GM12878 (cell line): ENCODE data around the gene FOXP1. TPM values are rescaled to one million over a fixed set of nuclear protein-coding genes. Genes with fewer than 3 reads are reported as not detected.

Experiments
- ATAC-seq: fragments of 200-7000 bp; cut with Tn5 transposase; 3 replicates; pipeline ENCODE4 v1.9.1; 2020; ENCODE audit warnings: mild to moderate bottlenecking, moderate library complexity
- BruUV-seq: library from RNA; stranded (reverse); fragments of 400-500 nt; replicated peaks from 2 replicates; lab custom pipeline; 2021; lab: Mats Ljungman, UMichigan
- CTCF ChIA-PET: fragments of 300-600 bp; sonication (Branson Sonifier 250); formaldehyde crosslinking; extraction: SDS; loops from one replicate; lab custom pipeline; 2021; ENCODE audit warnings: inconsistent platforms; lab: Yijun Ruan, JAX
- POLR2A ChIA-PET: fragments of 350-600 bp; formaldehyde crosslinking; extraction: SDS; loops from one replicate; lab custom pipeline; 2021; ENCODE audit warnings: inconsistent platforms; lab: Charles Lee
- RAD21 ChIA-PET: fragments of 300-600 bp; sonication (Branson Sonifier 250); formaldehyde crosslinking; loops from one replicate; lab custom pipeline; 2023; ENCODE audit warnings: antibody characterized with exemption; ENCODE audit not compliant: unreplicated experiment; lab: Charles Lee
- SMC1A ChIA-PET: fragments of 300-600 bp; sonication (Branson Sonifier 250); formaldehyde crosslinking; loops from one replicate; lab custom pipeline; 2023; ENCODE audit not compliant: unreplicated experiment, uncharacterized antibody; lab: Charles Lee
- DNase-seq: peaks from one replicate; pipeline ENCODE4 v3.0.0-alpha.2; 2011; ENCODE audit warnings: low read depth, low spot score
- FAIRE-seq: peaks from 3 replicates; lab custom pipeline; 2011; peaks lifted over from hg19 to GRCh38; lab: Jason Lieb, UNC
- H2AFZ ChIP-seq: 2 replicates; pipeline ENCODE4 v1.6.0; 2011; ENCODE audit warnings: low read depth, low read length, control low read depth; ENCODE audit not compliant: control insufficient read depth
- H3K27ac ChIP-seq: 2 replicates; pipeline ENCODE4 v1.5.1; 2011; ENCODE audit warnings: control low read depth; ENCODE audit not compliant: control insufficient read depth, insufficient read depth
- H3K27me3 ChIP-seq, 2 experiments: replicated peaks in 1 of 2; 2 replicates each; pipeline versions ENCODE4 v1.6.0 to v1.6.1; 2011; ENCODE audit warnings: low read length in 1 of 2; ENCODE audit not compliant: control insufficient read depth in 2 of 2, insufficient read depth in 2 of 2
- H3K36me3 ChIP-seq, 2 experiments: 2 replicates each; pipeline ENCODE4 v1.5.1; 2011; ENCODE audit warnings: low read length in 1 of 2; ENCODE audit not compliant: control insufficient read depth in 2 of 2, insufficient read depth in 2 of 2
- H3K4me1 ChIP-seq: 2 replicates; pipeline ENCODE4 v1.6.1; 2011; ENCODE audit warnings: mild to moderate bottlenecking, low read length, moderate library complexity, mixed read lengths; ENCODE audit not compliant: control insufficient read depth, insufficient read depth
- H3K4me2 ChIP-seq: 2 replicates; pipeline ENCODE4 v1.6.0; 2011; ENCODE audit warnings: control low read depth; ENCODE audit not compliant: control insufficient read depth, insufficient read depth
- H3K4me3 ChIP-seq: fragments of 200-600 bp; sonication (generic); 2 replicates; pipeline ENCODE4 v1.5.1; 2016
- H3K79me2 ChIP-seq: 2 replicates; pipeline ENCODE4 v1.6.0; 2011; ENCODE audit warnings: low read length; ENCODE audit not compliant: control insufficient read depth, insufficient read depth
- H3K9ac ChIP-seq: 2 replicates; pipeline ENCODE4 v1.8.0; 2011; ENCODE audit warnings: low read length, control low read depth, mixed read lengths; ENCODE audit not compliant: control insufficient read depth, insufficient read depth
- H3K9me3 ChIP-seq: replicated peaks from 3 replicates; pipeline ENCODE4 v1.5.1; 2011; ENCODE audit warnings: mild to moderate bottlenecking, low read length; ENCODE audit not compliant: control insufficient read depth, insufficient read depth
- H4K20me1 ChIP-seq: 2 replicates; pipeline ENCODE4 v1.6.0; 2011; ENCODE audit not compliant: control insufficient read depth, insufficient read depth
- ASH2L ChIP-seq: fragments of 300-600, 200-600 bp; sonication (generic); IDR thresholded peaks from 2 replicates; pipeline ENCODE4 v1.6.1; 2017; ENCODE audit warnings: low read depth, mild to moderate bottlenecking, borderline replicate concordance
- CREM ChIP-seq: IDR thresholded peaks from 2 replicates; pipeline ENCODE4 v1.6.1; 2014; ENCODE audit warnings: antibody characterized with exemption, low read depth
- ETV6 ChIP-seq, 2 experiments: fragments of 450-650 bp in 1 of 2; IDR thresholded peaks in 1 of 2; conservative IDR thresholded peaks in 1 of 2; 2 replicates each; pipeline ENCODE4 v1.6.1; 2014; ENCODE audit warnings: antibody characterized with exemption in 1 of 2, borderline replicate concordance in 1 of 2, low read depth in 1 of 2, mild to moderate bottlenecking in 1 of 2, moderate library complexity in 1 of 2
- HCFC1 ChIP-seq: fragments of 150-350 bp; IDR thresholded peaks from 2 replicates; pipeline ENCODE4 v1.6.1; 2014; ENCODE audit warnings: low read length
- HDAC2 ChIP-seq: fragments of 200-600 bp; sonication (generic); IDR thresholded peaks from 2 replicates; pipeline ENCODE4 v1.6.1; 2017
- HDAC6 ChIP-seq: fragments of 200-600 bp; sonication (generic); IDR thresholded peaks from one replicate; pipeline ENCODE4 v1.8.0; 2017; ENCODE audit warnings: antibody characterized with exemption; ENCODE audit not compliant: unreplicated experiment
- NFYB ChIP-seq: IDR thresholded peaks from 2 replicates; pipeline ENCODE4 v1.6.1; 2011; ENCODE audit warnings: low read depth, mild to moderate bottlenecking, low read length, improper control_type of control experiment, moderate library complexity; ENCODE audit not compliant: insufficient read depth
- PAX8 ChIP-seq: fragments of 450-650 bp; IDR thresholded peaks from 2 replicates; pipeline ENCODE4 v1.6.1; 2017; ENCODE audit warnings: mild to moderate bottlenecking, moderate library complexity
- POLR2AphosphoS5 ChIP-seq: IDR thresholded peaks from 2 replicates; pipeline ENCODE4 v1.6.1; 2011; ENCODE audit warnings: mild to moderate bottlenecking, low read length, inconsistent platforms
- SIX5 ChIP-seq: IDR thresholded peaks from 2 replicates; pipeline ENCODE4 v1.6.1; 2011; ENCODE audit warnings: mild to moderate bottlenecking, low read depth, low read length, moderate library complexity; ENCODE audit not compliant: severe bottlenecking
- SMARCA5 ChIP-seq: fragments of 450-650 bp; IDR thresholded peaks from 2 replicates; pipeline ENCODE4 v1.6.1; 2017; ENCODE audit warnings: mild to moderate bottlenecking
- ZBED1 ChIP-seq: IDR thresholded peaks from 2 replicates; pipeline ENCODE4 v1.6.1; 2016; ENCODE audit warnings: borderline replicate concordance
- WGBS: methylation state at CpG from one replicate; pipeline ENCODE4 v1.1.6; 2016; ENCODE audit warnings: low lambda C conversion rate; ENCODE audit not compliant: insufficient replicate concordance, insufficient coverage; ENCODE audit errors: missing lambda C conversion rate; 5-methylcytosine and 5-hydroxymethylcytosine counted together
- in situ Hi-C: fragments of 300-500 bp; cut with MboI; formaldehyde crosslinking; loops from 9 replicates; pipeline ENCODE4 v1.14.3; 2018; ENCODE audit warnings: mixed read lengths
- intact Hi-C: fragments of 100-400 bp; cut with micrococcal nuclease; formaldehyde crosslinking; loops from one replicate; pipeline ENCODE4 v1.14.2; 2022; ENCODE audit not compliant: unreplicated experiment
- polyA plus RNA-seq, 11 experiments: library from polyadenylated mRNA; depleted of rRNA in 4 of 11; unstranded in 6 of 11; stranded (reverse) in 5 of 11; fragments of >200 nt; fragmentation: Nextera tagmentation in 4 of 11; fragmentation: Illumina TruSeq in 1 of 11; extraction: Ambion mirVana in 4 of 11; extraction: Trizol in 1 of 11; gene quantifications; 1 replicate in 1 of 11; 2 replicates in 10 of 11; pipeline versions ENCODE4 v1.2.1 to v1.2.3, GENCODE V29; 2011 to 2016; ENCODE audit warnings: inconsistent platforms in 2 of 11, missing spikeins in 2 of 11, low read depth in 1 of 11
- total RNA-seq, 4 experiments: library from RNA; depleted of rRNA in 3 of 4; stranded (reverse); fragments of >200 nt in 3 of 4; fragmentation: Illumina TruSeq in 1 of 4; extraction: Trizol in 1 of 4; gene quantifications; 2 replicates each; pipeline versions ENCODE4 v1.2.1 to v1.2.3, GENCODE V29; 2013 to 2021
- TF ChIP-seq, protein P1 (sequence below): IDR thresholded peaks from 2 replicates; pipeline ENCODE4 v1.6.1; 2011; ENCODE audit warnings: mild to moderate bottlenecking, low read depth, low read length, moderate library complexity; ENCODE audit not compliant: insufficient replicate concordance
- TF ChIP-seq, protein P2 (sequence below): fragments of 450-650 bp; IDR thresholded peaks from 2 replicates; pipeline ENCODE4 v1.6.1; 2018; ENCODE audit warnings: borderline replicate concordance, mild to moderate bottlenecking; ENCODE audit not compliant: partially characterized antibody
- TF ChIP-seq, protein P3 (sequence below): fragments of 450-650 bp; formaldehyde crosslinking; IDR thresholded peaks from 2 replicates; pipeline ENCODE4 v1.4.0; 2022; ENCODE audit warnings: mild to moderate bottlenecking, moderate library complexity

The FOXP1 gene
- total and polyA plus RNA-seq, 10 of the 15 experiments (the other 5 are each of a cell fraction or from before 2014, with no cell fraction given), result 0.05 to 1.6 (median 0.20) TPM; not detected in 1

DNA sequence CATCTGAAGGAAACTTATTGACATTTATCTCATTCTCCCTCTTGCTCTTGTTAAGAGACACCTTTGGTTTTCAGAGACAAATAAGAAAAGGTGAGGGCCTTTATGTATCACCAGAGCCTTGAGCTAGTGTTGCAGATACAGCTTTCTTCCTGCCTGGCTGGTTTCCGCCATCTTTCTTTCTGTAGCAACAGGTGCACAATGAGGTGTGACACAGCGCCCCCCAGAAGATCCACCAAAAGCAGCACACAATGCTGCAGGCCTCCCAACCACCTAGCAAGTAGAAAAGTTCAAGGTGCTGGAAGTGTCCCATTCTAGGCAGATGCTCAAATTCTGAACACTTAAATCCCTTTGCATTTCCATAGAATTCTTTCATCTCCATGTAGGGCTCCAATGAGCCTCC is 106.6 kb downstream of the FOXP1 start (continued):
- TF ChIP-seq POLR2AphosphoS5 (no peak), ZBED1 (no peak), NFYB (no peak), ETV6 (conservative IDR thresholded peaks at IDR 0.05 in 1 of 2, IDR thresholded peaks at IDR 0.05 in 1 of 2; ENCODE audit: borderline replicate concordance in 1 of 2, low read depth in 1 of 2) (no peak)
- TF ChIP-seq, protein P1, sequence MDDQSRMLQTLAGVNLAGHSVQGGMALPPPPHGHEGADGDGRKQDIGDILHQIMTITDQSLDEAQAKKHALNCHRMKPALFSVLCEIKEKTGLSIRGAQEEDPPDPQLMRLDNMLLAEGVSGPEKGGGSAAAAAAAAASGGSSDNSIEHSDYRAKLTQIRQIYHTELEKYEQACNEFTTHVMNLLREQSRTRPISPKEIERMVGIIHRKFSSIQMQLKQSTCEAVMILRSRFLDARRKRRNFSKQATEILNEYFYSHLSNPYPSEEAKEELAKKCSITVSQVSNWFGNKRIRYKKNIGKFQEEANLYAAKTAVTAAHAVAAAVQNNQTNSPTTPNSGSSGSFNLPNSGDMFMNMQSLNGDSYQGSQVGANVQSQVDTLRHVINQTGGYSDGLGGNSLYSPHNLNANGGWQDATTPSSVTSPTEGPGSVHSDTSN, result no peak

DNA sequence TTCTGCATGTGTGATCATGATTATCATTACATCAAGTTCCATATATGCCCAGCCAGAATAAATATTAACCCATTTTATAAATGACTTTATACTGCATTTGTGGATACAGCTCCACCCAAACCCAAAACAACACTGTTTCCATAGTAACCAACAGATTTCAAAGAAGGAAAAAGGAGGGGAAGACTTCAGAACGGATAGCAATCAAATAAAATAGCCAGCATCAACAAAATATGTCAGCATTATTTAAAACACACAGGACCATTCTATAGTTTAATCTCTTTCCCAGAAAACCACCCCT is 114.4 kb downstream of the FOXP1 start:
- no peak overlapping the region for H3K9ac ChIP-seq
- WGBS, result 0% methylated on average over 1 of the region's 1 CpG
- H4K20me1 ChIP-seq, result no peaks in the 10 kb centered on the region
- ChIA-PET SMC1A (no interaction called here), POLR2A (no interaction called here), RAD21 (no interaction called here), CTCF (interaction anchor here (1.0 kb wide), 1 partner anchor 212 kb away, joined by 3 read pairs; no protein-coding TSS in a partner anchor)
- no peak overlapping the region for H3K27ac ChIP-seq
- no peak for FAIRE-seq
- no peaks in the 10 kb centered on the region for H3K9me3 ChIP-seq
- ATAC-seq, result no peak
- in situ Hi-C loops, result no loop called here
- H3K4me3 ChIP-seq, result no peak overlapping the region
- BruUV-seq, result no TSS peak
- peaks cover 0 to under 1% of the 10 kb centered on the region in 2 experiments; a peak in 1 of 4 replicates for H3K27me3 ChIP-seq
- intact Hi-C loops, result no loop called here
- H3K4me1 ChIP-seq, result no peaks in the 10 kb centered on the region
- no peak overlapping the region for H3K4me2 ChIP-seq
- H2AFZ ChIP-seq, result no peak overlapping the region
- no peaks in the 10 kb centered on the region for H3K79me2 ChIP-seq
- DNase-seq, result no peak
- no peaks in the 10 kb centered on the region for H3K36me3 ChIP-seq
- TF ChIP-seq PAX8 (no peak), CREM (no peak), HCFC1 (no peak), ASH2L (no peak), SIX5 (no peak), HDAC6 (no peak), SMARCA5 (no peak), ETV6 (conservative IDR thresholded peaks at IDR 0.05 in 1 of 2, IDR thresholded peaks at IDR 0.05 in 1 of 2; ENCODE audit: borderline replicate concordance in 1 of 2, low read depth in 1 of 2) (no peak), HDAC2 (no peak)
- TF ChIP-seq, protein P2, sequence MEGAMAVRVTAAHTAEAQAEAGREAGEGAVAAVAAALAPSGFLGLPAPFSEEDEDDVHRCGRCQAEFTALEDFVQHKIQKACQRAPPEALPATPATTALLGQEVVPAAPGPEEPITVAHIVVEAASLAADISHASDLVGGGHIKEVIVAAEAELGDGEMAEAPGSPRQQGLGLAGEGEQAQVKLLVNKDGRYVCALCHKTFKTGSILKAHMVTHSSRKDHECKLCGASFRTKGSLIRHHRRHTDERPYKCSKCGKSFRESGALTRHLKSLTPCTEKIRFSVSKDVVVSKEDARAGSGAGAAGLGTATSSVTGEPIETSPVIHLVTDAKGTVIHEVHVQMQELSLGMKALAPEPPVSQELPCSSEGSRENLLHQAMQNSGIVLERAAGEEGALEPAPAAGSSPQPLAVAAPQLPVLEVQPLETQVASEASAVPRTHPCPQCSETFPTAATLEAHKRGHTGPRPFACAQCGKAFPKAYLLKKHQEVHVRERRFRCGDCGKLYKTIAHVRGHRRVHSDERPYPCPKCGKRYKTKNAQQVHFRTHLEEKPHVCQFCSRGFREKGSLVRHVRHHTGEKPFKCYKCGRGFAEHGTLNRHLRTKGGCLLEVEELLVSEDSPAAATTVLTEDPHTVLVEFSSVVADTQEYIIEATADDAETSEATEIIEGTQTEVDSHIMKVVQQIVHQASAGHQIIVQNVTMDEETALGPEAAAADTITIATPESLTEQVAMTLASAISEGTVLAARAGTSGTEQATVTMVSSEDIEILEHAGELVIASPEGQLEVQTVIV, result no peak
- TF ChIP-seq, protein P1, result no peak
- TF ChIP-seq, protein P3, sequence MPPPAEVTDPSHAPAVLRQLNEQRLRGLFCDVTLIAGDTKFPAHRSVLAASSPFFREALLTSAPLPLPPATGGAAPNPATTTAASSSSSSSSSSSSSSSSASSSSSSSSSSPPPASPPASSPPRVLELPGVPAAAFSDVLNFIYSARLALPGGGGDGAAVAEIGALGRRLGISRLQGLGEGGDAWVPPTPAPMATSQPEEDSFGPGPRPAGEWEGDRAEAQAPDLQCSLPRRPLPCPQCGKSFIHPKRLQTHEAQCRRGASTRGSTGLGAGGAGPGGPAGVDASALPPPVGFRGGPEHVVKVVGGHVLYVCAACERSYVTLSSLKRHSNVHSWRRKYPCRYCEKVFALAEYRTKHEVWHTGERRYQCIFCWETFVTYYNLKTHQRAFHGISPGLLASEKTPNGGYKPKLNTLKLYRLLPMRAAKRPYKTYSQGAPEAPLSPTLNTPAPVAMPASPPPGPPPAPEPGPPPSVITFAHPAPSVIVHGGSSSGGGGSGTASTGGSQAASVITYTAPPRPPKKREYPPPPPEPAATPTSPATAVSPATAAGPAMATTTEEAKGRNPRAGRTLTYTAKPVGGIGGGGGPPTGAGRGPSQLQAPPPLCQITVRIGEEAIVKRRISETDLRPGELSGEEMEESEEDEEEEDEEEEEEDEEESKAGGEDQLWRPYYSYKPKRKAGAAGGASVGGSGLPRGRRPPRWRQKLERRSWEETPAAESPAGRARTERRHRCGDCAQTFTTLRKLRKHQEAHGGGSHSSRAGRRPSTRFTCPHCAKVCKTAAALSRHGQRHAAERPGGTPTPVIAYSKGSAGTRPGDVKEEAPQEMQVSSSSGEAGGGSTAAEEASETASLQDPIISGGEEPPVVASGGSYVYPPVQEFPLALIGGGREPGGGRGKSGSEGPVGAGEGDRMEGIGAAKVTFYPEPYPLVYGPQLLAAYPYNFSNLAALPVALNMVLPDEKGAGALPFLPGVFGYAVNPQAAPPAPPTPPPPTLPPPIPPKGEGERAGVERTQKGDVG (CRISPR knock-in tag), result no peak
